K562 treated with DMSO at 1 percent for 4 hours (cell line): ENCODE results near the gene ITPKB. TPM values are rescaled to one million over a fixed set of nuclear protein-coding genes. Genes with fewer than 3 reads are reported as not detected.

Source experiments
- total RNA-seq: library from RNA; unstranded; fragments of 300-600 nt; gene quantifications from 2 replicates; pipeline ENCODE4 v1.2.3, GENCODE V29; 2022; ENCODE audit not compliant: insufficient read depth

The ITPKB gene
- total RNA-seq, result not detected in 2 replicates

GRCh38 chr1:226738995-226739695, at the start of gene ITPKB:
TSS of gene ITPKB (minus strand) at chr1:226739282. CDS start at chr1:226737458, 1,824 bp downstream.

Other genes starting within 250 kb of the ITPKB start
- not detected in 2 replicates for gene STUM, start 190.5 kb downstream of the ITPKB start, total RNA-seq
- gene PSEN2, start 131.3 kb upstream of the ITPKB start, total RNA-seq, result 11.5 and 12.0 TPM in 2 replicates
- gene COQ8A, start 201.0 kb upstream of the ITPKB start, total RNA-seq, result 66.0 and 87.8 TPM in 2 replicates